IMR-90 (cell line): ENCODE measurements around the gene GRK2. TPM values are rescaled to one million over a fixed set of nuclear protein-coding genes. Genes with fewer than 3 reads are reported as not detected.

Source experiments
- polyA plus RNA-seq, 3 experiments: library from polyadenylated mRNA; depleted of rRNA; stranded (reverse); fragments of >200 nt; gene quantifications; 2 replicates each; pipeline ENCODE4 v1.2.3, GENCODE V29; 2012; ENCODE audit warnings: low replicate concordance in 1 of 3
- total RNA-seq: library from RNA; depleted of rRNA; stranded (reverse); fragments of >200 nt; gene quantifications from 2 replicates; pipeline ENCODE4 v1.2.3, GENCODE V29; 2012
- TF ChIP-seq, protein P1 (sequence below): conservative IDR thresholded peaks from 2 replicates; pipeline ENCODE4 v1.5.1; 2012; ENCODE audit warnings: mild to moderate bottlenecking, low read depth, low read length, improper control_type of control experiment

GRK2 gene
- total and polyA plus RNA-seq, 2 of the 4 experiments (the other 2 are of a cell fraction) = 26.7 to 41.8 TPM

DNA sequence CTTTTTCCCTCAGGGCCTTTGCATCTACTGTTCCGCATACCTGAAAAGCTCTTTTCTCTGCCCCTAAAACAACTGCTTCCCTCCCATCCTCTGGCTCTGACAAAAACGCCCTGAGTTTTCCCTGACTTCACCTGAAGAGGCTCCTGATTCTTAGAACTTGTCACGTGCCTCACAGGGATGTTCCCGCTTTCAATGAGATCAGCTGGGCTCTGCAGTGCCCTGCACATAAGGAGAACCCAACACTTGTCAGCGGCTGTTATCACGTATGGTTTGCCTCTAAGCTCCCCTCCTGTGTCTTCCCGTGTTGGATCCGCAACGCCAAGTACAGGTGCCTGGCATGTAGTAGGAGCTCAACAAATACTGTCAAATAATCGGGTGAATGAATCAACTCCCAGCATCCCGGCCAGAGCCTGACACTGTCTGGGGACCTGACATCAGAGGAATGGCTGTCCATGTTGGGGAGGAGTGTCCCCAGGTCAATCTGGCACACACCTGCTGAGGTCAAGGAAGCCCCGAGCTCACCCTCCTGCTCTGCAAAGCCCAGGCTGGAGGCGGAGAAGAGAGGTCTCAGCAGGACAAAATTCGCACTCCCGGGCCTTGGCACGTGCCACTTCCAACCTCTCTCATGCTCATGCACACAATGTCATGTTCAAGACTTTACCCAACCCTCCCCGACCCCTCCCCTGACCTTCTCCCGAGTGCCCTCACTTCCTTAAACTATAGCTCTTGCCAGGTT, 4.2 kb upstream of the GRK2 start (continued):
- TF ChIP-seq, protein P1, sequence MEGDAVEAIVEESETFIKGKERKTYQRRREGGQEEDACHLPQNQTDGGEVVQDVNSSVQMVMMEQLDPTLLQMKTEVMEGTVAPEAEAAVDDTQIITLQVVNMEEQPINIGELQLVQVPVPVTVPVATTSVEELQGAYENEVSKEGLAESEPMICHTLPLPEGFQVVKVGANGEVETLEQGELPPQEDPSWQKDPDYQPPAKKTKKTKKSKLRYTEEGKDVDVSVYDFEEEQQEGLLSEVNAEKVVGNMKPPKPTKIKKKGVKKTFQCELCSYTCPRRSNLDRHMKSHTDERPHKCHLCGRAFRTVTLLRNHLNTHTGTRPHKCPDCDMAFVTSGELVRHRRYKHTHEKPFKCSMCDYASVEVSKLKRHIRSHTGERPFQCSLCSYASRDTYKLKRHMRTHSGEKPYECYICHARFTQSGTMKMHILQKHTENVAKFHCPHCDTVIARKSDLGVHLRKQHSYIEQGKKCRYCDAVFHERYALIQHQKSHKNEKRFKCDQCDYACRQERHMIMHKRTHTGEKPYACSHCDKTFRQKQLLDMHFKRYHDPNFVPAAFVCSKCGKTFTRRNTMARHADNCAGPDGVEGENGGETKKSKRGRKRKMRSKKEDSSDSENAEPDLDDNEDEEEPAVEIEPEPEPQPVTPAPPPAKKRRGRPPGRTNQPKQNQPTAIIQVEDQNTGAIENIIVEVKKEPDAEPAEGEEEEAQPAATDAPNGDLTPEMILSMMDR = no peak
